ENCODE results near the gene EVL.
"Not testable (repeated sequence)": the region's sequence is repeated elsewhere in the genome, so short reads cannot be mapped to it uniquely, and the experiment has no call there.

Gene EVL

GRCh38 chr14:100038065-100038464 is 27.2 kb upstream of the EVL start:
- DNase-seq (ENCODE audit: low read depth in 2 of 2), result no peak

- no peak for DNase-seq (ENCODE audit: low read depth in 2 of 2)
Measured at GRCh38 chr14:100039903-100040302, 25.3 kb upstream of the EVL start.

- DNase-seq (ENCODE audit: low read depth in 2 of 2), result no peak
Measured at GRCh38 chr14:100041271-100041670, 24.0 kb upstream of the EVL start.

GRCh38 chr14:100042286-100042685 is 22.9 kb upstream of the EVL start:
- no peak for DNase-seq (ENCODE audit: low read depth in 2 of 2)

- DNase-seq (ENCODE audit: low read depth in 2 of 2), result no peak
Measured at GRCh38 chr14:100045642-100046344, 19.4 kb upstream of the EVL start.

- no peak for DNase-seq (ENCODE audit: low read depth in 2 of 2)
Measured at GRCh38 chr14:100047600-100047999, 17.6 kb upstream of the EVL start.

- no peak for DNase-seq (ENCODE audit: low read depth in 2 of 2)
Measured at GRCh38 chr14:100048786-100049185, 16.4 kb upstream of the EVL start.

- no peak for DNase-seq (ENCODE audit: low read depth in 2 of 2)
Measured at GRCh38 chr14:100049220-100049619, 16.0 kb upstream of the EVL start.

- DNase-seq (ENCODE audit: low read depth in 2 of 2), result no peak
Measured at GRCh38 chr14:100051103-100051502, 14.1 kb upstream of the EVL start.

- no peak for DNase-seq (ENCODE audit: low read depth in 2 of 2)
Measured at GRCh38 chr14:100051543-100051942, 13.7 kb upstream of the EVL start.

- DNase-seq (ENCODE audit: low read depth in 2 of 2), result no peak
Measured at GRCh38 chr14:100052819-100053218, 12.4 kb upstream of the EVL start.

- DNase-seq (ENCODE audit: low read depth in 2 of 2), result no peak
Measured at GRCh38 chr14:100054316-100055075, 10.7 kb upstream of the EVL start.

- no peak for DNase-seq (ENCODE audit: low read depth in 2 of 2)
Measured at GRCh38 chr14:100056431-100056830, 8.8 kb upstream of the EVL start.

GRCh38 chr14:100056964-100057795 is 8.0 kb upstream of the EVL start:
- DNase-seq (ENCODE audit: low read depth in 2 of 2), result no peak

- DNase-seq (ENCODE audit: low read depth in 2 of 2), result no peak
Measured at GRCh38 chr14:100058777-100059437, 6.3 kb upstream of the EVL start.

GRCh38 chr14:100059438-100059781 is 5.8 kb upstream of the EVL start:
- DNase-seq (ENCODE audit: low read depth in 2 of 2), result no peak

GRCh38 chr14:100060760-100061159 is 4.5 kb upstream of the EVL start:
- DNase-seq (ENCODE audit: low read depth in 2 of 2), result no peak

- DNase-seq (ENCODE audit: low read depth in 2 of 2), result no peak
Measured at GRCh38 chr14:100062590-100062989, 2.6 kb upstream of the EVL start.

- DNase-seq (ENCODE audit: low read depth in 2 of 2), result no peak
Measured at GRCh38 chr14:100063314-100063941, 1.8 kb upstream of the EVL start.

- DNase-seq (ENCODE audit: low read depth in 2 of 2), result not testable (repeated sequence)
Measured at GRCh38 chr14:100064335-100065092, 708 bp upstream of the EVL start.

All from activated CD4-positive, alpha-beta T cell treated with anti-CD3 and anti-CD28 coated beads for 24 hours (primary cell).